Measurements from ENCODE around the gene KANTR. TPM values are rescaled to one million over a fixed set of nuclear protein-coding genes. Genes with fewer than 3 reads are reported as not detected.

KANTR gene
- total and polyA plus RNA-seq, 9 of the 15 experiments (the other 6 are each of a cell fraction or from before 2014, with no cell fraction given), result 1.0 to 5.7 (median 3.4) TPM

DNA sequence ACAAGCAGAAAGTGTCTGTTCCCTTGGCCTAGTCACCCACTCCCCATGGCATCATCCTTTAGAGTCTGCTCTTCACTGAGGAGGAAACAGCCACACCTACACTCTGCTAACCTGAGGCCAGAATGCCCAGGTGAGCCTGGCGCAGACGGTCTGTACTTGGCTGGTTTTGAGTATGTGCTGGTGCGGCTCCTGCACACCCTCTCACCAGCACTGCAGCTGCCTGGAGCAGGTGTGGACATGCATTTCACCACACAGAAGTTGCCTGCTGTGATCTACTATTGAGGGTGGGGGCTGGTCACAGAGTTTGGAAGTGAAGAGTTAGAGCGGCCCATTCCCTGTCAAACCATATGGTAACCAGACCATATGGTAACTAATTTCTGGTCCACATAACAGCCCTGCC lies 39.5 kb downstream of the KANTR start (continued):
- TF ChIP-seq TBP (optimal IDR thresholded peaks at IDR 0.05; ENCODE audit: low read depth, low read length) (no peak), KDM2B (CRISPR knock-in tag; IDR thresholded peaks at IDR 0.05) (no peak)

DNA sequence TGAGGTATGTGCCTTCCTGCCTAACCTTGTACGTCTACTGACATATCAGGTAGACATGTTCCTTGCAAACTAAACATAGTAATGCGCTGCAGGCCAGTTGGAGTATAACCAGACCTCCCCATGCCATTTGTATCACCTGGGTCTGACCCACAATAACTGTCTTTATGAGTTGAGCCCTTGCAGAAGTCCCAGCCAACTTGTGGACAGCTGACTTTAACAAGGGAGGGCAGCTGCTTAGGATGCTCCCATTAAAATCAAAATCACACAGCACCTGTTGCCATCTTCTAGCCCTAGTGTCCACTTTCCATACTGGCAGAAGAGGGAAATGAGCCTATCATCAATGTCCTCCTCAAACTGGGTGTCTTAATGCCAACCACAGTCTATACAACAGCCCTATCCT lies 41.6 kb downstream of the KANTR start:
- Histone ChIP-seq H3K9me1 (ENCODE audit: control insufficient read depth, insufficient read depth, low read length) (no peaks in the 10 kb centered on the region), H3K27ac (ENCODE audit: extremely low read depth, low read depth, low read length) (no peak overlapping the region), H3K4me3 (no peak overlapping the region), H3K9me3 (replicated peaks; ENCODE audit: control insufficient read depth, insufficient read depth, low read depth, low read length) (no peaks in the 10 kb centered on the region), H3K4me1 (replicated peaks in 1 of 2; ENCODE audit: control insufficient read depth in 2 of 2, insufficient read depth in 2 of 2, low read length in 2 of 2) (no peaks in the 10 kb centered on the region), H3K4me2 (ENCODE audit: insufficient read depth, low read length) (no peak overlapping the region), H3K27me3 (ENCODE audit: control insufficient read depth in 2 of 2, insufficient read depth in 2 of 2, low read length in 2 of 2) (no peaks in the 10 kb centered on the region), H2AFZ (ENCODE audit: low read depth, low read length) (no peak overlapping the region), H3K9ac (ENCODE audit: insufficient read depth in 1 of 2, low read depth in 2 of 2, low read length in 2 of 2) (no peak overlapping the region), H3K36me3 (ENCODE audit: control insufficient read depth, insufficient read depth, low read length) (no peaks in the 10 kb centered on the region), H4K20me1 (replicated peaks; ENCODE audit: control insufficient read depth, insufficient read depth, low read length) (peaks cover 3% of the 10 kb centered on the region; the same call in 1 of the 2 replicates), H3K79me2 (ENCODE audit: control insufficient read depth, insufficient read depth, low read length) (no peaks in the 10 kb centered on the region)
- no peak for FAIRE-seq
- BruUV-seq (replicated peaks), result no TSS peak
- ATAC-seq, result no peak
- 23% methylated on average over 2 of the region's 2 CpGs for WGBS (ENCODE audit: insufficient coverage, low coverage, missing lambda C conversion rate)
- intact Hi-C loops (cut with micrococcal nuclease), result no loop called here
- DNase-seq (ENCODE audit: extremely low read depth in 1 of 4, low spot score in 3 of 4), result no peak
- POLR2A ChIA-PET, result interaction anchor here (0.7 to 1.1 kb wide), 2 partner anchors 18 to 25 kb away, joined by 3 read pairs; no protein-coding TSS in a partner anchor
- CTCF ChIA-PET (ENCODE audit: low intra/inter-chr PET ratio), result no interaction called here
- in situ Hi-C loops (cut with MboI), result no loop called here
- TF ChIP-seq, protein P1, sequence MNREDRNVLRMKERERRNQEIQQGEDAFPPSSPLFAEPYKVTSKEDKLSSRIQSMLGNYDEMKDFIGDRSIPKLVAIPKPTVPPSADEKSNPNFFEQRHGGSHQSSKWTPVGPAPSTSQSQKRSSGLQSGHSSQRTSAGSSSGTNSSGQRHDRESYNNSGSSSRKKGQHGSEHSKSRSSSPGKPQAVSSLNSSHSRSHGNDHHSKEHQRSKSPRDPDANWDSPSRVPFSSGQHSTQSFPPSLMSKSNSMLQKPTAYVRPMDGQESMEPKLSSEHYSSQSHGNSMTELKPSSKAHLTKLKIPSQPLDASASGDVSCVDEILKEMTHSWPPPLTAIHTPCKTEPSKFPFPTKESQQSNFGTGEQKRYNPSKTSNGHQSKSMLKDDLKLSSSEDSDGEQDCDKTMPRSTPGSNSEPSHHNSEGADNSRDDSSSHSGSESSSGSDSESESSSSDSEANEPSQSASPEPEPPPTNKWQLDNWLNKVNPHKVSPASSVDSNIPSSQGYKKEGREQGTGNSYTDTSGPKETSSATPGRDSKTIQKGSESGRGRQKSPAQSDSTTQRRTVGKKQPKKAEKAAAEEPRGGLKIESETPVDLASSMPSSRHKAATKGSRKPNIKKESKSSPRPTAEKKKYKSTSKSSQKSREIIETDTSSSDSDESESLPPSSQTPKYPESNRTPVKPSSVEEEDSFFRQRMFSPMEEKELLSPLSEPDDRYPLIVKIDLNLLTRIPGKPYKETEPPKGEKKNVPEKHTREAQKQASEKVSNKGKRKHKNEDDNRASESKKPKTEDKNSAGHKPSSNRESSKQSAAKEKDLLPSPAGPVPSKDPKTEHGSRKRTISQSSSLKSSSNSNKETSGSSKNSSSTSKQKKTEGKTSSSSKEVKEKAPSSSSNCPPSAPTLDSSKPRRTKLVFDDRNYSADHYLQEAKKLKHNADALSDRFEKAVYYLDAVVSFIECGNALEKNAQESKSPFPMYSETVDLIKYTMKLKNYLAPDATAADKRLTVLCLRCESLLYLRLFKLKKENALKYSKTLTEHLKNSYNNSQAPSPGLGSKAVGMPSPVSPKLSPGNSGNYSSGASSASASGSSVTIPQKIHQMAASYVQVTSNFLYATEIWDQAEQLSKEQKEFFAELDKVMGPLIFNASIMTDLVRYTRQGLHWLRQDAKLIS (CRISPR knock-in tag; IDR thresholded peaks at IDR 0.05), result no peak
- TF ChIP-seq, protein P2, sequence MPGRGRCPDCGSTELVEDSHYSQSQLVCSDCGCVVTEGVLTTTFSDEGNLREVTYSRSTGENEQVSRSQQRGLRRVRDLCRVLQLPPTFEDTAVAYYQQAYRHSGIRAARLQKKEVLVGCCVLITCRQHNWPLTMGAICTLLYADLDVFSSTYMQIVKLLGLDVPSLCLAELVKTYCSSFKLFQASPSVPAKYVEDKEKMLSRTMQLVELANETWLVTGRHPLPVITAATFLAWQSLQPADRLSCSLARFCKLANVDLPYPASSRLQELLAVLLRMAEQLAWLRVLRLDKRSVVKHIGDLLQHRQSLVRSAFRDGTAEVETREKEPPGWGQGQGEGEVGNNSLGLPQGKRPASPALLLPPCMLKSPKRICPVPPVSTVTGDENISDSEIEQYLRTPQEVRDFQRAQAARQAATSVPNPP (IDR thresholded peaks at IDR 0.05; ENCODE audit: borderline replicate concordance, insufficient read depth, insufficient read length), result no peak
- TF ChIP-seq FOXP1 (CRISPR knock-in tag; IDR thresholded peaks at IDR 0.05), result no peak
- TF ChIP-seq, protein P3, sequence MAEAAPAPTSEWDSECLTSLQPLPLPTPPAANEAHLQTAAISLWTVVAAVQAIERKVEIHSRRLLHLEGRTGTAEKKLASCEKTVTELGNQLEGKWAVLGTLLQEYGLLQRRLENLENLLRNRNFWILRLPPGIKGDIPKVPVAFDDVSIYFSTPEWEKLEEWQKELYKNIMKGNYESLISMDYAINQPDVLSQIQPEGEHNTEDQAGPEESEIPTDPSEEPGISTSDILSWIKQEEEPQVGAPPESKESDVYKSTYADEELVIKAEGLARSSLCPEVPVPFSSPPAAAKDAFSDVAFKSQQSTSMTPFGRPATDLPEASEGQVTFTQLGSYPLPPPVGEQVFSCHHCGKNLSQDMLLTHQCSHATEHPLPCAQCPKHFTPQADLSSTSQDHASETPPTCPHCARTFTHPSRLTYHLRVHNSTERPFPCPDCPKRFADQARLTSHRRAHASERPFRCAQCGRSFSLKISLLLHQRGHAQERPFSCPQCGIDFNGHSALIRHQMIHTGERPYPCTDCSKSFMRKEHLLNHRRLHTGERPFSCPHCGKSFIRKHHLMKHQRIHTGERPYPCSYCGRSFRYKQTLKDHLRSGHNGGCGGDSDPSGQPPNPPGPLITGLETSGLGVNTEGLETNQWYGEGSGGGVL (CRISPR knock-in tag; IDR thresholded peaks at IDR 0.05), result no peak
- TF ChIP-seq, protein P4, sequence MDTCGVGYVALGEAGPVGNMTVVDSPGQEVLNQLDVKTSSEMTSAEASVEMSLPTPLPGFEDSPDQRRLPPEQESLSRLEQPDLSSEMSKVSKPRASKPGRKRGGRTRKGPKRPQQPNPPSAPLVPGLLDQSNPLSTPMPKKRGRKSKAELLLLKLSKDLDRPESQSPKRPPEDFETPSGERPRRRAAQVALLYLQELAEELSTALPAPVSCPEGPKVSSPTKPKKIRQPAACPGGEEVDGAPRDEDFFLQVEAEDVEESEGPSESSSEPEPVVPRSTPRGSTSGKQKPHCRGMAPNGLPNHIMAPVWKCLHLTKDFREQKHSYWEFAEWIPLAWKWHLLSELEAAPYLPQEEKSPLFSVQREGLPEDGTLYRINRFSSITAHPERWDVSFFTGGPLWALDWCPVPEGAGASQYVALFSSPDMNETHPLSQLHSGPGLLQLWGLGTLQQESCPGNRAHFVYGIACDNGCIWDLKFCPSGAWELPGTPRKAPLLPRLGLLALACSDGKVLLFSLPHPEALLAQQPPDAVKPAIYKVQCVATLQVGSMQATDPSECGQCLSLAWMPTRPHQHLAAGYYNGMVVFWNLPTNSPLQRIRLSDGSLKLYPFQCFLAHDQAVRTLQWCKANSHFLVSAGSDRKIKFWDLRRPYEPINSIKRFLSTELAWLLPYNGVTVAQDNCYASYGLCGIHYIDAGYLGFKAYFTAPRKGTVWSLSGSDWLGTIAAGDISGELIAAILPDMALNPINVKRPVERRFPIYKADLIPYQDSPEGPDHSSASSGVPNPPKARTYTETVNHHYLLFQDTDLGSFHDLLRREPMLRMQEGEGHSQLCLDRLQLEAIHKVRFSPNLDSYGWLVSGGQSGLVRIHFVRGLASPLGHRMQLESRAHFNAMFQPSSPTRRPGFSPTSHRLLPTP (IDR thresholded peaks at IDR 0.05; ENCODE audit: borderline replicate concordance, extremely low read depth, insufficient read length), result no peak
- TF ChIP-seq ZNF3 (CRISPR knock-in tag; IDR thresholded peaks at IDR 0.05), result no peak
- no peak for TF ChIP-seq XRCC5 (IDR thresholded peaks at IDR 0.05; ENCODE audit: low read depth, low read length)
- TF ChIP-seq, protein P5, sequence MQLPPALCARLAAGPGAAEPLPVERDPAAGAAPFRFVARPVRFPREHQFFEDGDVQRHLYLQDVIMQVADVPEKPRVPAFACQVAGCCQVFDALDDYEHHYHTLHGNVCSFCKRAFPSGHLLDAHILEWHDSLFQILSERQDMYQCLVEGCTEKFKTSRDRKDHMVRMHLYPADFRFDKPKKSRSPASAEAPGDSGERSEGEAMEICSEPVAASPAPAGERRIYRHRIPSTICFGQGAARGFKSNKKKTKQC (CRISPR knock-in tag; IDR thresholded peaks at IDR 0.05), result no peak

All from K562 (cell line).